ENCODE data around the gene EHD4.

EHD4 gene

GRCh38 chr15:41851755-41852370, 120.5 kb downstream of the EHD4 start:
- no peak for DNase-seq (ENCODE audit: low read depth)
- H3K4me3 ChIP-seq (ENCODE audit: low read depth, low read length), result no peak overlapping the region
- TF ChIP-seq CTCF (IDR thresholded peaks at IDR 0.05; ENCODE audit: low read depth, low read length, missing control alignments), result no peak

GRCh38 chr15:41851167-41851523, 121.2 kb downstream of the EHD4 start:
- no peak overlapping the region for H3K4me3 ChIP-seq (ENCODE audit: low read depth, low read length)
- no peak for DNase-seq (ENCODE audit: low read depth)
- TF ChIP-seq CTCF (IDR thresholded peaks at IDR 0.05; ENCODE audit: low read depth, low read length, missing control alignments), result no peak

GRCh38 chr15:41850482-41851166, 121.7 kb downstream of the EHD4 start:
- DNase-seq (ENCODE audit: low read depth), result no peak
- no peak for TF ChIP-seq CTCF (IDR thresholded peaks at IDR 0.05; ENCODE audit: low read depth, low read length, missing control alignments)
- no peak overlapping the region for H3K4me3 ChIP-seq (ENCODE audit: low read depth, low read length)

- no peak for DNase-seq (ENCODE audit: low read depth)
- TF ChIP-seq CTCF (IDR thresholded peaks at IDR 0.05; ENCODE audit: low read depth, low read length, missing control alignments), result no peak
- no peak overlapping the region for H3K4me3 ChIP-seq (ENCODE audit: low read depth, low read length)
Observed at GRCh38 chr15:41849861-41850260, 122.5 kb downstream of the EHD4 start.

- no peak for TF ChIP-seq CTCF (IDR thresholded peaks at IDR 0.05; ENCODE audit: low read depth, low read length, missing control alignments)
- no peak for DNase-seq (ENCODE audit: low read depth)
- no peak overlapping the region for H3K4me3 ChIP-seq (ENCODE audit: low read depth, low read length)
Observed at GRCh38 chr15:41849204-41849603, 123.2 kb downstream of the EHD4 start.

- TF ChIP-seq CTCF (IDR thresholded peaks at IDR 0.05; ENCODE audit: low read depth, low read length, missing control alignments), result no peak
- H3K4me3 ChIP-seq (ENCODE audit: low read depth, low read length), result no peak overlapping the region
- DNase-seq (ENCODE audit: low read depth), result no peak
Observed at GRCh38 chr15:41848631-41849030, 123.7 kb downstream of the EHD4 start.

GRCh38 chr15:41847981-41848380, 124.4 kb downstream of the EHD4 start:
- no peak for DNase-seq (ENCODE audit: low read depth)

More at GRCh38 chr15:41847981-41848380, 124.4 kb downstream of the EHD4 start:
- TF ChIP-seq CTCF (IDR thresholded peaks at IDR 0.05; ENCODE audit: low read depth, low read length, missing control alignments), result no peak
- H3K4me3 ChIP-seq (ENCODE audit: low read depth, low read length), result no peak overlapping the region
